GM21447 (cell line): ENCODE measurements around the gene ULK3.

Experiments used
- ATAC-seq: cut with Tn5 transposase; IDR thresholded peaks from one replicate; pipeline ENCODE4 v1.9.1; 2021; ENCODE audit not compliant: unreplicated experiment

The ULK3 gene

GRCh38 chr15:74869372-74869725 is 26.4 kb upstream of the ULK3 start:
- no peak for ATAC-seq

- no peak for ATAC-seq
Measured at GRCh38 chr15:74868059-74868458, 25.1 kb upstream of the ULK3 start.

GRCh38 chr15:74867466-74868038 is 24.6 kb upstream of the ULK3 start:
- ATAC-seq = no peak

- ATAC-seq = no peak
Measured at GRCh38 chr15:74866090-74866489, 23.1 kb upstream of the ULK3 start.

- ATAC-seq = no peak
Measured at GRCh38 chr15:74865316-74865715, 22.4 kb upstream of the ULK3 start.

GRCh38 chr15:74864296-74864695 is 21.3 kb upstream of the ULK3 start:
- ATAC-seq = no peak

GRCh38 chr15:74863239-74864056 is 20.5 kb upstream of the ULK3 start:
- no peak for ATAC-seq

GRCh38 chr15:74858369-74858740 is 15.4 kb upstream of the ULK3 start:
- no peak for ATAC-seq

GRCh38 chr15:74857671-74858368 is 14.9 kb upstream of the ULK3 start:
- ATAC-seq = peak; percentile 49

GRCh38 chr15:74857082-74857655 is 14.2 kb upstream of the ULK3 start:
- ATAC-seq = peak; percentile 75

GRCh38 chr15:74856537-74856936 is 13.6 kb upstream of the ULK3 start:
- ATAC-seq = no peak

- ATAC-seq = no peak
Measured at GRCh38 chr15:74855857-74856256, 12.9 kb upstream of the ULK3 start.

- no peak for ATAC-seq
Measured at GRCh38 chr15:74854453-74855022, 11.6 kb upstream of the ULK3 start.

GRCh38 chr15:74851960-74852359 is 9.0 kb upstream of the ULK3 start:
- ATAC-seq = no peak

GRCh38 chr15:74850393-74850792 is 7.4 kb upstream of the ULK3 start:
- no peak for ATAC-seq

- ATAC-seq = no peak
Measured at GRCh38 chr15:74847432-74847831, 4.5 kb upstream of the ULK3 start.

- no peak for ATAC-seq
Measured at GRCh38 chr15:74845581-74845980, 2.6 kb upstream of the ULK3 start.

GRCh38 chr15:74845208-74845568 is 2.2 kb upstream of the ULK3 start:
- ATAC-seq = no peak

GRCh38 chr15:74844319-74845207 is 1.6 kb upstream of the ULK3 start:
- ATAC-seq = no peak

GRCh38 chr15:74843891-74844299 is 939 bp upstream of the ULK3 start:
- no peak for ATAC-seq

- ATAC-seq = no peak
Measured at GRCh38 chr15:74843445-74843828, 481 bp upstream of the ULK3 start.
